GM18951 (cell line): ENCODE data around the gene MAP2K5.

ENCODE experiments used
- POLR2A ChIP-seq: IDR thresholded peaks from 4 replicates; pipeline ENCODE4 v1.6.1; 2011; ENCODE audit warnings: mild to moderate bottlenecking; ENCODE audit not compliant: insufficient read length, insufficient read depth; ENCODE audit errors: extremely low read depth
- in situ Hi-C: fragments of 300-500 bp; cut with MboI; formaldehyde crosslinking; loops from one replicate; pipeline ENCODE4 v1.12.0; 2022; ENCODE audit warnings: low sequenced_read_pairs, mixed read lengths, inconsistent platforms; ENCODE audit not compliant: unreplicated experiment

Gene MAP2K5

DNA sequence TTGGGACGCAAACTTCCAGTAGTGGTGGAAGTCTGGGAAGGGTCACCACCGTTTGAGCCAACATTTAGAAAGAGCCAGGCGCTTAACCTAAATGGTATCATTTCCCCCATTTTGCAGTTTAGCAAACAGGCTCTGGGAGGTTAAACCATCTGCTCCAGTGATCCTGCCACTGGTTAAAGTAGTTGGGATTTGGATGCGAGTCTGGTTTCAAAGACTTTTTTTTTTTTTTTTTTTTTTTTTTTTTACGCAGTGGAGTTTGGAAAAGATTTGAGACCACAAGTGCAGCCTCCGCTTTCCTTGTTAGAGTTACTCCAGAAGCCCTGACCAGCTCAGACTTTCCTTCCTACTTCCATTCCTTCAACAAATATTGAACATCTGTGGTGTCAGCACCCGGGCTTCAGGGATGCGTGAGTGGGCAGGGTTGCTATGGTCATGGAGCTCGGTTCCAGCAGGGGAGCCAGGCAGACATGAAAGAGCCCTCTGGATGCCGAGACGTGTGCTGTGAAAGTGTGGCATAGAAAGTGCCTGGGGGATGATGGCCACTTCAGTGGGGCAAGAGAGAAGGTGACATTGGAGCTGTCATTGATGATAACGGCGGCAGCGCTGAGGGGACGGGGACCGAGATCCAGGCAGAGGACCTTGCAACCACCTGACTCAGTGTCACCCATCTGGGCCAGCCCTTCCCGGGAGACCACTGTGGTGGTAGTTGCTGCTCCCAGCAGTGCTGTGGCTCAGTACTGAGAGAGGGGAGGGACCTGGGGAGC is 298.4 kb downstream of the MAP2K5 start:
- no peak for TF ChIP-seq POLR2A
- in situ Hi-C loops = no loop called here

DNA sequence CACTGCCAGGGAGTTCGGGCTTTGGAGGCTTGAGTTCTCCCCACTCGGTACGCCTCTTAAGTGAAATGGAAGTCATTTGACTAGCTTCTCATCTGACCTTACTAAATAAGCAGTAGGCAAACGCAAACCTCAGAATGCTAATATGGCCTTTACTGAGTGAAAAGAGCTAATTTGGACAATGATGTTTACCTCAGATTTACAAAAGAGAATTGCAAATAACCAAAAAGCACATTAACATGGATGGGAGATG is 298.9 kb downstream of the MAP2K5 start:
- in situ Hi-C loops = no loop called here
- no peak for TF ChIP-seq POLR2A

DNA sequence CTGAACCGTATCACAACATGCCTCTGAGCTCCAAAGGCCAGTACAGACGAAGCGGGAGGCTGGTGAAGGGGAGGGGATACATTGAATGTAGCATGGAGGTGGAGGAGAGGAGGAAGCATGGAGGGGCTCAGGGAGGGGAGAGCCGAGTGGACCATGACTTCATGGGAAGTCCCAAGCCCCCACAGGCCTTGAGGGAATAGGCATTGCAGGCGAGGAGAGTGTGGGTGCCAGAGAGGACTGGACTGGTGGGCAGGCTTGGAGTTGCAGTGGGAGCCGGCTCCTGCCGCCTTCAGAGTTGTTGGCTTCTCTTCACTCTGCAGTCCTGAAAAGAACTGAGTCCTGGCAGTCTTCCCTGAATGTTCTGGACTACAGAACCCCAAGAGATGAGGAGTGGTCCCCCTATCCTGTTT is 300.6 kb downstream of the MAP2K5 start:
- TF ChIP-seq POLR2A = no peak
- in situ Hi-C loops = no loop called here

DNA sequence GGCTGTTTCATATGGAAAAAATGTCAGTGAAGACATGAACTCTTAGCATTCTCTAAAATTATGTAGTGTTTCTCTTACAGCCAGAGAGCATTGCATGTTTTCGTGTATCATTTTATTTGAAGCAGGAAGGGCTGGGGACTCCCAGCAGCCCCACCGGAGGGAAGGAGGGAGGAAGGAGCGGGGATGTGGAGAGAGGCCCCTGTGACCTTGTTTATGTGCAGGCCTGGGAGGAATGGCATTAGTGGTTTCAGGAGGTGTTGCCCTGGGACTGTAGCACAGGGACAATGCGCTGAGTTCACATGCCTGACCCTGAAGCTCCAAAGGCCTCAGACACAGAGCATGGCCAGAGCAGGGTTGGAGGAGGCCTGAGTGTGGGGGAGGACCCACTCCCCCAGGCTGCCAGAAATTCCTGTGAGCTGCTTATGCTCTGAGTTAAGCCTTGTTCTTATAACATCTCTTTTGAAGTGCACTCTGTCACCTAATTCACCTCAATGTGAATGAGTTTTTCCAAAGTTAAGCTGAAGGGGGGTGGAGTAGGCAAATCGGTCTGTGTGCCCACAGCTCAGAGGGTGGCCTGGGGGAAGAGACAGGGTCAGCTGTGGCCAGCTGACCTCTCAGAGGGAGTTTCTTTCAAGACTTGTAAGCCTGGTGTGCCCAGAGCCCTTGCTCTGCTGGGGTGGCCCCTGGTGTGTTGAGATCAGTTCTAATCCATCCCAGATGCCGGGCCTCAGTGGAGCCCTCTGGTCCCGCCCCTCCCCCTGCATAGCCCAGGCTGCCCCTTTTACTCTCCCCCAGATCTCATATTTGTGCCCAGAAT is 301.3 kb downstream of the MAP2K5 start:
- in situ Hi-C loops = no loop called here
- no peak for TF ChIP-seq POLR2A

DNA sequence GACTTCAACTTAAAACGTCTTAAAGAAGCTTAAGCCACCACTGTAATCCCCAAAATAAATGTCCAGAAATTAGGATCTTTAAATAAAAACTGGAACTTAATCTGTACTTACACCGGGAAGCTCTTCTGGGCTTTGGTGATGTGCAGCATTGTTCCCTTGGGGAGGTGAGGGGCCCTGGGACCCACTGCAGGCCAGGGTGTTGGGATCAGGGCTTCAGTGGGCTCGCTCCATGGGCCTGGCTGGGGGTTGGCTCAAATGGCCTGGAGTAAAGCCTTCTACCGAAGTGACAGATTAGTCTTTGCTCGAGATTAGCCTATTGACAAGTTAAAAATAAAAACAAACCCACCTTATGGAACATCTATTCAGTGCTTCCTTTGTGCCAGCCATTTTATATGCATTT is 303.5 kb downstream of the MAP2K5 start:
- no peak for TF ChIP-seq POLR2A
- in situ Hi-C loops = no loop called here

DNA sequence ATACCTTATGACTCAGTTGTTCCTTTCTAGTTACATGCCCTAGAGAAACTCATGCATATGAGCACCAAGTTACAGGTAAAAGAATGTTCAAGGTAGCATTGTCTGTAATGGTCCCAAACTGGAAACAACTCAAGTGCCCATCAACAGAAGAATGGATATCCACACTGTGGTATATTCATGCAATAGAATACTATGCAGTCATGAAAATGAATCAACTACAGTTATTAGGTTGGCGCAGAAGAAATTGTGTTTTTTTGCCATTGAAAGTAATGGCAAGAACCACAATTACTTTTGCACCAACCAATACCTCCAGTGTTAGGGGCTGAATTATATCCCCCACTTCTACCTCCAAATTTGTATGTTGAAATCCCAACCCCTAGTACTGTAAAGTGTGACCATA is 307.0 kb downstream of the MAP2K5 start:
- in situ Hi-C loops = no loop called here
- no peak for TF ChIP-seq POLR2A

DNA sequence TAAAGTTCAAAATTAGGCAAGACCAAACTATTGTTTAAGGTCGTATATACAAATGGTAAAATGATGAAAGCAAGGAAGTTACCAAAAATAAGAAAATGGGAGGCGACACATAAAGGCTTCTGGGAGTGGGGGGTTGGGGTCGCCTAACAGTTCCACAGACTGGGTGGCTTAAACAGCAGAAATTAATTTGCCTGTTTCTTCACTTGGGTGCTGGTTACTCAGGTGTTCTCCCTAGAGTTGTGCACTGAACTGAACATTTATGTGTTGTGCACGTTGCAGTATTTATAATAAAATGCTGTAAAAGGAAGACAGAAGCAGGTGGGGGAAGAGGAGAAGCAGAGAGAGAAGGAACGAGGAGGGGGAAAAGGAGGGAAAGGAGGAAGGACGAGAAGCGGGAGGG is 307.8 kb downstream of the MAP2K5 start:
- in situ Hi-C loops = loop anchor here (25.0 kb wide), 1 partner anchor 312 kb away; no protein-coding TSS in a partner anchor
- TF ChIP-seq POLR2A = no peak

DNA sequence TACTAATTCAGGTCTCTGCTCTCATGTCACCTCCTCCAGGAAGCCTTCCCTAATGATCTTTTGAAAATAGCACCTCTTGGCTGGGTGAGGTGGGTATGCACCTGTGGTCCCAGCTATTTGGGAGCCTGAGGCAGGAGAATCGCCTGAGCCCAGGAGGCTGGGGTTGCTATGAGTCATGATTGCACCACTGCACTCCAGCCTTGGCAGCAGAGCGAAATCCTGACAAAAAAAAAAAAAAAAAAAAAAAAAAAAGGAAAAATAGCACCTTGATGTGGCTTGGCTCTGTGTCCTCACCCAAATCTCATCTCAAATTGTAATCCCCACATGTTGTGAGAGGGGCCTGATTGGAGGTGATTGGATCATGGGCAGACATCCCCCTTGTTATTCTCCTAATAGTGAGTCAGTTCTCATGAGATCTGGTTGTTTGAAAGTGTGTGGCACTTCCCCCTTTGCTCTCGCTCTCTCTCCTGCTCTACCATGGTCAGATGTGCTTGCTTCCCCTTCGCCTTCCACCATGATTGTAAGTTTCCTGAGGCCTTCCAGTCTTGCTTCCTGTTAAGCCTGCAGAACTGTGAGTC is 308.6 kb downstream of the MAP2K5 start:
- no peak for TF ChIP-seq POLR2A
- in situ Hi-C loops = loop anchor here (25.0 kb wide), 1 partner anchor 311 kb away; no protein-coding TSS in a partner anchor

DNA sequence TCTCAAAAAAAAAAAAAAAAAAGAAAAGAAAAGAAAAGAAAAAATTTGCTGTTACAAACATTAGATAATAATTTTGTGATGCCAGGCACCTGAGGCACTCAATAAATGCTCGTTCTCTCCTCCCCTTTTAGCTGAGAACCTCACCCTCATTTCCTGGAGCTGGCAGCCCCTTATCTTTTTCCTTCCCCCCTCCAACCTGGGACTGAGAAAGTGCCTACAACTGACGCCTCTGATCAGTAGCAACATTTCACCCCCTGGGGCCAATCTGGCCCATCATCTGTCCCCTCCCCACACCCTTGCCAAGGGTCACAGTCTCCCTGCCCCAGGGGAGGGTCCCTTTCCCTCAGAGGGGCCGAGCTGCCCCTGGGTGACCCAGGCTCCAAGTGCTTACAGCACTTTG is 309.9 kb downstream of the MAP2K5 start:
- in situ Hi-C loops = loop anchor here (25.0 kb wide), 1 partner anchor 310 kb away; no protein-coding TSS in a partner anchor

DNA sequence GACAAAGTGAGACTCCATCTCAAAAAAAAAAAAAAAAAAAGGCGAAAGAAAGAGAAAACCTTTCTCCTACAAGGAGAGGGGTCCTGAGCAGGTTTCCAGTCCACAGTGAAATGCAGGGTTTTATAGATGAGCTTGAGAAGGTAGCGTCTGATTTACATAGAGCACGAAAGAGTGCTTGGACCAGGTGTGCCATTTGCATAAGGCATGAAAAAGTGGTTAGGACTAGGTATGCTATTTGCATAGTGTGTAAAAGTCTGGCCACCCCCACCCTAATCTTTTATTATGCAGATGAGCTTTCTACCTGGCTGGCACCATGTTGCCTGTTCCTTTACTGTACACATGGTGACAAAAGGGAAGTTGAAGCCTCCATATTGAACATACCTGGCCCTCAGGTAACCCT is 311.0 kb downstream of the MAP2K5 start:
- in situ Hi-C loops = loop anchor here (25.0 kb wide), 1 partner anchor 309 kb away; no protein-coding TSS in a partner anchor
- no peak for TF ChIP-seq POLR2A

More for the DNA sequence above, 309.9 kb downstream of the MAP2K5 start:
- no peak for TF ChIP-seq POLR2A

DNA sequence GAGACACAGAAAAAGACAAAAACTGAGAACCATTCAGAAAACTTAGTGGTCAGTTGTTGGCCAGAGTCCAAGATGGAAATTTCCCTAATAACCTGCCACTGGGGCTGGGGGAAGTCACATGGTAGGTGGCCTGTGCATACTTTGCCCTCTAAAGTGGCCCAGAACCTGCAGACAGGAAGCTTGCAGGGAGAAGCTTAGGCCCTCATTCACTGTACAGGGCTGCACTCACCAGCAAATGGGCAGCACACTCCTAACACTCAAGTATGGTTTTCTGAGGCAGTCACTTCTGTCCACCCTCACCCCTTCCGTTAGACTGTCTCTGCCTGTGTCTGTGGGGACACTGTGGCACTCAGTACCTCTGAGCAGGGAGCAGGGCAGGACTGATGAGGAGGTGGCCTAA is 311.9 kb downstream of the MAP2K5 start:
- no peak for TF ChIP-seq POLR2A
- in situ Hi-C loops = loop anchor here (25.0 kb wide), 1 partner anchor 308 kb away; no protein-coding TSS in a partner anchor

DNA sequence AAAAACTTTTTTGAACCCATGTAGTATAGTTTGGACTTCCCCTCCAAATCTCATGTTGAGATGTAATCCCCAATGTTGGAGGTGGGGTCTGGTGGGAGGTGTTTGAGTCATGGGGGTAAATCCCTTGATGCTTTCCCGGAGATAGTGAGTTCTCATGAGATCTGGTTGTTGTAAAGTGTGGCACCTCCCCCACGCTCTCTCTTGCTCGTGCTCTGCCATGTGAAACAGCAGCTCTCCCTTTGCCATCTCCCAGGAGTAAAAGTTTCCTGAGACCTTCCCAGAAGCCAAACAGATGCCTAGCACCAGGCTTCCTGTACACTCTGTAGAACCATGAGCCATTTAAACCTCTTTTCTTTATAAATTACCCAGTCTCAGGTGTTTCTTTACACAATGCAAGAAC is 313.3 kb downstream of the MAP2K5 start:
- no peak for TF ChIP-seq POLR2A
- in situ Hi-C loops = loop anchor here (25.0 kb wide), 1 partner anchor 306 kb away; no protein-coding TSS in a partner anchor
